UCSD-AML1 (cell line): Measurements from ENCODE around the gene PSTPIP1.

Experiments used
- DNase-seq: peaks from one replicate; lab custom pipeline; 2025; ENCODE audit not compliant: unreplicated experiment; lab: John Stamatoyannopoulos, UW

Gene PSTPIP1

GRCh38 chr15:77018796-77019505 is 24.0 kb downstream of the PSTPIP1 start:
- DNase-seq = no peak

GRCh38 chr15:77019521-77020331 is 24.8 kb downstream of the PSTPIP1 start:
- DNase-seq = no peak

GRCh38 chr15:77020348-77021087 is 25.6 kb downstream of the PSTPIP1 start:
- no peak for DNase-seq

- DNase-seq = no peak
These were observed 26.2 kb downstream of the PSTPIP1 start for GRCh38 chr15:77021088-77021481.

GRCh38 chr15:77021803-77022381 is 27.0 kb downstream of the PSTPIP1 start:
- peak; percentile 30 for DNase-seq

- DNase-seq = no peak
These were observed 28.0 kb downstream of the PSTPIP1 start for GRCh38 chr15:77022646-77023575.

- DNase-seq = no peak
These were observed 28.8 kb downstream of the PSTPIP1 start for GRCh38 chr15:77023576-77024272.

- peak; percentile 55 for DNase-seq
These were observed 29.6 kb downstream of the PSTPIP1 start for GRCh38 chr15:77024273-77025082.

- DNase-seq = no peak
These were observed 30.4 kb downstream of the PSTPIP1 start for GRCh38 chr15:77025083-77025901.

GRCh38 chr15:77025941-77026411 is 31.1 kb downstream of the PSTPIP1 start:
- no peak for DNase-seq

GRCh38 chr15:77026501-77027110 is 31.7 kb downstream of the PSTPIP1 start:
- DNase-seq = no peak

- DNase-seq = no peak
These were observed 32.3 kb downstream of the PSTPIP1 start for GRCh38 chr15:77027111-77027696.

GRCh38 chr15:77027697-77028450 is 32.9 kb downstream of the PSTPIP1 start:
- no peak for DNase-seq

GRCh38 chr15:77028451-77029165 is 33.7 kb downstream of the PSTPIP1 start:
- DNase-seq = no peak

- DNase-seq = no peak
These were observed 34.5 kb downstream of the PSTPIP1 start for GRCh38 chr15:77029166-77030047.
